OCI-LY7 (cell line): ENCODE results near the gene ACSL6.

Source experiments
- CTCF ChIP-seq: fragments of 200-600 bp; sonication (generic); conservative IDR thresholded peaks from 2 replicates; pipeline ENCODE4 v1.5.1; 2014; ENCODE audit warnings: mild to moderate bottlenecking, antibody characterized with exemption, low read length, moderate library complexity, mixed read lengths
- EZH2phosphoT487 ChIP-seq: fragments of 200-600 bp; sonication (generic); IDR thresholded peaks from 2 replicates; pipeline ENCODE4 v1.6.1; 2018; ENCODE audit warnings: low read depth, borderline replicate concordance, mild to moderate bottlenecking, mixed run types, antibody characterized with exemption, low read length, moderate library complexity, mixed read lengths

GRCh38 chr5:131988601-131989000, 22.9 kb downstream of the ACSL6 start:
- TF ChIP-seq CTCF (no peak), EZH2phosphoT487 (no peak)
